ENCODE results near the gene CEP43. TPM values are rescaled to one million over a fixed set of nuclear protein-coding genes. Genes with fewer than 3 reads are reported as not detected.

Gene CEP43
- total RNA-seq, 2 experiments from 2014 or later: 34.3 to 41.2 TPM

DNA sequence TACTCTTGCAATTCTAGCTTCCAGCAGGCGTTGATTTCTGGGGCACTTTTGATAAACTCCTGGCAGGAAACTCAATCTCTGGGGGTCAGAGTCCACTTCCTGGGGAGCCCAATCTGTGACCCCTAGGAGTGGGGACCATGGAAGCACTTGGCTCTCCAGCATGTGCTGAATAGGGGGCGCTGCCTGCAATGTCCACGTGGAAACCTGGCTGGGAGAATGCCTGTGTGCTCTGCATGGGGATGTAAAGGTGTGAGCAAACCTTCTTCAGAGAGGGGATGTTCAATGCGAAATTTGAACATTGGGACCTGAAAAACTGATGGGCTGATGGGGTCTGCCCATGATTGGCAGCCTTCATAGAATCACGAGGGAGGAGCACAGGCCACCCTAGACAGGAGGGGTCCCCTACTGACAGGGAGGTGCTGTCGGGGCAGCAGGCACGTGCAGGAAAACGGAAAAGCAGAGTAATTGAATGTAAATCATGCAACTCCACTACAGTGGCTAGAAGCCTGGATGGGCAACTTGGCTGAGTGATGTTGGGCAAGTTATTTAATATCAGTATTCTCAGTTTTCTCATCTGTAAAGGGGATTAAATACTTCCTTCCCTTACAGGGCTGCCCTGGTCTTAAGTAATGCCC is 47.8 kb downstream of the CEP43 start:
- H3K36me3 ChIP-seq (ENCODE audit: insufficient read depth, low read length): peaks cover 9% of the 10 kb centered on the region
- no peaks in the 10 kb centered on the region for H4K20me1 ChIP-seq (ENCODE audit: insufficient read depth, low read length)
- CTCF ChIA-PET (ENCODE audit: unreplicated experiment): interaction anchor here (0.8 to 1.9 kb wide), 5 partner anchors 9 to 75 kb away, joined by 3 to 11 read pairs (median 3); partner anchors contain the start of gene CEP43
- peak overlapping the region; percentile 60 for H3K4me3 ChIP-seq (ENCODE audit: low read depth, low read length, poor library complexity, severe bottlenecking)
- POLR2A ChIA-PET: interaction anchor here (0.8 to 2.8 kb wide), 15 partner anchors 11 to 94 kb away, joined by 3 to 30 read pairs (median 4); partner anchors contain the start of gene CCR6
- no peaks in the 10 kb centered on the region for H3K9me3 ChIP-seq (ENCODE audit: low read length)
- peak overlapping the region; percentile 83 for H3K4me2 ChIP-seq (ENCODE audit: low read length)
- no TSS peak for BruUV-seq (replicated peaks)
- intact Hi-C loops (cut with micrococcal nuclease; ENCODE audit: unreplicated experiment): loop anchor here (1.0 to 5.0 kb wide), 4 partner anchors 45 to 96 kb away; no protein-coding TSS in a partner anchor
- H3K79me2 ChIP-seq (ENCODE audit: insufficient read depth, low read depth, low read length): 0 out of 2 replicates have a peak, but pooled peaks cover 3% of the 10 kb centered on the region
- TF ChIP-seq, protein P1, sequence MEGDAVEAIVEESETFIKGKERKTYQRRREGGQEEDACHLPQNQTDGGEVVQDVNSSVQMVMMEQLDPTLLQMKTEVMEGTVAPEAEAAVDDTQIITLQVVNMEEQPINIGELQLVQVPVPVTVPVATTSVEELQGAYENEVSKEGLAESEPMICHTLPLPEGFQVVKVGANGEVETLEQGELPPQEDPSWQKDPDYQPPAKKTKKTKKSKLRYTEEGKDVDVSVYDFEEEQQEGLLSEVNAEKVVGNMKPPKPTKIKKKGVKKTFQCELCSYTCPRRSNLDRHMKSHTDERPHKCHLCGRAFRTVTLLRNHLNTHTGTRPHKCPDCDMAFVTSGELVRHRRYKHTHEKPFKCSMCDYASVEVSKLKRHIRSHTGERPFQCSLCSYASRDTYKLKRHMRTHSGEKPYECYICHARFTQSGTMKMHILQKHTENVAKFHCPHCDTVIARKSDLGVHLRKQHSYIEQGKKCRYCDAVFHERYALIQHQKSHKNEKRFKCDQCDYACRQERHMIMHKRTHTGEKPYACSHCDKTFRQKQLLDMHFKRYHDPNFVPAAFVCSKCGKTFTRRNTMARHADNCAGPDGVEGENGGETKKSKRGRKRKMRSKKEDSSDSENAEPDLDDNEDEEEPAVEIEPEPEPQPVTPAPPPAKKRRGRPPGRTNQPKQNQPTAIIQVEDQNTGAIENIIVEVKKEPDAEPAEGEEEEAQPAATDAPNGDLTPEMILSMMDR (conservative IDR thresholded peaks at IDR 0.05; ENCODE audit: low read length): peak; percentile 65
- no peak for TF ChIP-seq EZH2phosphoT487 (IDR thresholded peaks at IDR 0.05; ENCODE audit: borderline replicate concordance, low read depth, low read length)
- peak; percentile 45 for DNase-seq (ENCODE audit: low spot score)
- H3K9me2 ChIP-seq (ENCODE audit: insufficient read depth, low read length): no peaks in the 10 kb centered on the region
- peak overlapping the region; percentile 94 for H3K27ac ChIP-seq (ENCODE audit: low read depth, low read length, poor library complexity, severe bottlenecking)
- peak overlapping the region; percentile 78; the same call in 1 of the 2 replicates for H2AFZ ChIP-seq (ENCODE audit: low read length)
- peaks cover 74% of the 10 kb centered on the region for H3K4me1 ChIP-seq (ENCODE audit: insufficient read depth, low read length, poor library complexity, severe bottlenecking)

DNA sequence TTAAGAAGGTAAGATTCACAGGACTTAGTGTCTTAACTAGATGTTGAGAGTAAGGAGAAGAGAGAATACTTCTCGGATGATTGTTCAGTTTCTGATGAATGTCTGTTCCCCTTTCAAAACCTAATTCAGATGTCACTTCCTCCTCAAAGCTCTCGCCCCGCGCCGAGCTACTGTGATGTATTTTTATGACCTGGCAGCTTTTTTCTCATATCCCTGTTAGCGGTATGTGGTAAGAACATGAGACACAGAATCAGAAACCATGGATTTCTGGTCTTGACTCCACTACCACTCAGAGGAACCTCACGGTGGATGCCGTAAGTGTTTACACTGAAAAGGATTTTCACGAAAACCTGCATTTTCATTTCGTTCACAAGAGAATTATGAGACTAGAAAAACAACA is 48.4 kb downstream of the CEP43 start:
- Histone ChIP-seq H3K4me3 (ENCODE audit: low read depth, low read length, poor library complexity, severe bottlenecking) (peak overlapping the region; percentile 60), H3K79me2 (ENCODE audit: insufficient read depth, low read depth, low read length) (0 out of 2 replicates have a peak, but pooled peaks cover 3% of the 10 kb centered on the region), H3K4me2 (ENCODE audit: low read length) (peak overlapping the region; percentile 83), H4K20me1 (ENCODE audit: insufficient read depth, low read length) (no peaks in the 10 kb centered on the region), H3K9me2 (ENCODE audit: insufficient read depth, low read length) (no peaks in the 10 kb centered on the region), H3K4me1 (ENCODE audit: insufficient read depth, low read length, poor library complexity, severe bottlenecking) (peaks cover 74% of the 10 kb centered on the region), H2AFZ (ENCODE audit: low read length) (peak overlapping the region; percentile 78), H3K9me3 (ENCODE audit: low read length) (no peaks in the 10 kb centered on the region), H3K36me3 (ENCODE audit: insufficient read depth, low read length) (peaks cover 4% of the 10 kb centered on the region; the same call in 1 of the 2 replicates), H3K27ac (ENCODE audit: low read depth, low read length, poor library complexity, severe bottlenecking) (peak overlapping the region; percentile 94)
- POLR2A ChIA-PET: interaction anchor here (0.7 to 2.8 kb wide), 28 partner anchors 9 to 95 kb away, joined by 3 to 30 read pairs (median 3); partner anchors contain the start of gene CCR6
- peak; percentile 88 for DNase-seq (ENCODE audit: low spot score)
- CTCF ChIA-PET (ENCODE audit: unreplicated experiment): interaction anchor here (0.8 to 1.9 kb wide), 7 partner anchors 9 to 94 kb away, joined by 3 to 11 read pairs (median 3); partner anchors contain the start of gene CEP43
- no peak for TF ChIP-seq EZH2phosphoT487 (IDR thresholded peaks at IDR 0.05; ENCODE audit: borderline replicate concordance, low read depth, low read length)
- TF ChIP-seq, protein P1 (conservative IDR thresholded peaks at IDR 0.05; ENCODE audit: low read length): no peak
- no TSS peak for BruUV-seq (replicated peaks)
- intact Hi-C loops (cut with micrococcal nuclease; ENCODE audit: unreplicated experiment): loop anchor here (1.0 to 5.0 kb wide), 4 partner anchors 45 to 97 kb away; no protein-coding TSS in a partner anchor

Small RNAs within 50 kb of the gene (microRNA-seq; reads per million reads assigned to microRNA genes)
- 6.8 reads per million for gene MIR3939 (ENCODE audit: borderline replicate concordance)

Small RNAs within 50 kb of the gene (small RNA-seq; reads per million reads assigned to genes)
- not detected for gene MIR3939

Other genes with a start within 250 kb of the CEP43 start
- 71.7 and 87.1 TPM in 2 replicates for gene RNASET2, start 42.8 kb upstream of the CEP43 start, total RNA-seq (2014; rRNA removed; shearing (Covaris generic))
- gene RNASET2, start 42.8 kb upstream of the CEP43 start, total RNA-seq (2022): 73.0 and 105 TPM in 2 replicates
- 0.05 and 0.35 TPM in 2 replicates for gene CCR6, start 123.7 kb downstream of the CEP43 start, total RNA-seq (2014; rRNA removed; shearing (Covaris generic))
- 0.10 TPM in 1 of 2 replicates, not detected in the other for gene CCR6, start 123.7 kb downstream of the CEP43 start, total RNA-seq (2022)
- gene GPR31, start 158.6 kb downstream of the CEP43 start, total RNA-seq (2014; rRNA removed; shearing (Covaris generic)): not detected in 2 replicates
- gene GPR31, start 158.6 kb downstream of the CEP43 start, total RNA-seq (2022): not detected in 2 replicates

Measured in OCI-LY7 (cell line).